ENCODE measurements around the gene HOXB1.

DNA sequence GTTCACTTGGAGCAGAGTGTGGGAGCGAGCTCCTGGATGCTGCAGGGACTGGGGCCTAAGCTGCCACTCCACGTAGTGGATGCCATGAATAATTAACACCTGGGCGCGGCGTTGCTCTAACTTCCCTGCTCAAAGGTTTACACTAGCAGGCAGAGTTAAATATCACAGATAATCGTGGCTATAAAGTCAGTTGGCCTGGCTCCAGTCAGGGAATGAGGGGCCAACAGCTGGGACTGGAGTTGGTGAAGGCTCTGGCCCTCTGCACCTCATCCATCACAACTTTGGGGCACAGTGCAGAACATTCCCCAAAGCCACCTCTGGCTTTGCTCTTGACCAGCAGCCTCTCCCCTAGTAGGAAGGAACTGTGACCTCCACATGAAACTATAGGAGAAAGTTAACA lies 36.4 kb upstream of the HOXB1 start:
- TF ChIP-seq ZNF891 (CRISPR knock-in tag; IDR thresholded peaks at IDR 0.05): no peak
- no peak for TF ChIP-seq MXI1 (IDR thresholded peaks at IDR 0.05; ENCODE audit: borderline replicate concordance, low read depth, low read length)
- TF ChIP-seq TGIF2 (CRISPR knock-in tag; IDR thresholded peaks at IDR 0.05): no peak
- TF ChIP-seq ZNF761 (CRISPR knock-in tag; conservative IDR thresholded peaks at IDR 0.05): no peak
- no peak for TF ChIP-seq IRF1 (CRISPR knock-in tag; IDR thresholded peaks at IDR 0.05; ENCODE audit: low read depth)
- no peak for TF ChIP-seq POLR2A (IDR thresholded peaks at IDR 0.05; ENCODE audit: insufficient read depth in 1 of 2, low read depth in 2 of 2, low read length in 2 of 2)
